ENCODE data around the gene ATP2A3. TPM values are rescaled to one million over a fixed set of nuclear protein-coding genes. Genes with fewer than 3 reads are reported as not detected.

ATP2A3 gene
- total RNA-seq, 2 donors from 2014 or later: 43.8 to 49.5 TPM

- DNase-seq: no peak
- no peak for ATAC-seq
- no peak overlapping the region for H3K4me3 ChIP-seq
- intact Hi-C loops (cut with DNase I): loop anchor here (10.0 kb wide), 1 partner anchor 73 kb away; no protein-coding TSS in a partner anchor
- no peaks in the 10 kb centered on the region for H3K27me3 ChIP-seq
- H3K4me1 ChIP-seq: peaks cover 19% of the 10 kb centered on the region
- TF ChIP-seq, protein P1, sequence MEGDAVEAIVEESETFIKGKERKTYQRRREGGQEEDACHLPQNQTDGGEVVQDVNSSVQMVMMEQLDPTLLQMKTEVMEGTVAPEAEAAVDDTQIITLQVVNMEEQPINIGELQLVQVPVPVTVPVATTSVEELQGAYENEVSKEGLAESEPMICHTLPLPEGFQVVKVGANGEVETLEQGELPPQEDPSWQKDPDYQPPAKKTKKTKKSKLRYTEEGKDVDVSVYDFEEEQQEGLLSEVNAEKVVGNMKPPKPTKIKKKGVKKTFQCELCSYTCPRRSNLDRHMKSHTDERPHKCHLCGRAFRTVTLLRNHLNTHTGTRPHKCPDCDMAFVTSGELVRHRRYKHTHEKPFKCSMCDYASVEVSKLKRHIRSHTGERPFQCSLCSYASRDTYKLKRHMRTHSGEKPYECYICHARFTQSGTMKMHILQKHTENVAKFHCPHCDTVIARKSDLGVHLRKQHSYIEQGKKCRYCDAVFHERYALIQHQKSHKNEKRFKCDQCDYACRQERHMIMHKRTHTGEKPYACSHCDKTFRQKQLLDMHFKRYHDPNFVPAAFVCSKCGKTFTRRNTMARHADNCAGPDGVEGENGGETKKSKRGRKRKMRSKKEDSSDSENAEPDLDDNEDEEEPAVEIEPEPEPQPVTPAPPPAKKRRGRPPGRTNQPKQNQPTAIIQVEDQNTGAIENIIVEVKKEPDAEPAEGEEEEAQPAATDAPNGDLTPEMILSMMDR (IDR thresholded peaks at IDR 0.05): no peak
- TF ChIP-seq POLR2A (IDR thresholded peaks at IDR 0.05): no peak
- 75 to 77% methylated on average over 6 of the region's 6 CpGs for WGBS, 2 donors
- no peak overlapping the region for H3K27ac ChIP-seq
- H3K36me3 ChIP-seq (replicated peaks in 1 of 2; ENCODE audit: insufficient read depth in 1 of 2, low read depth in 2 of 2): peaks cover 21 to 25% of the 10 kb centered on the region in 2 donors
- H3K9me3 ChIP-seq: no peaks in the 10 kb centered on the region
These were observed 43.8 kb upstream of the ATP2A3 start for GRCh38 chr17:4008082-4008435.

GRCh38 chr17:4007346-4008081 is 43.3 kb upstream of the ATP2A3 start:
- H3K9me3 ChIP-seq: no peaks in the 10 kb centered on the region
- no peak overlapping the region for H3K4me3 ChIP-seq
- no peak for ATAC-seq
- no peak for DNase-seq
- intact Hi-C loops (cut with DNase I): loop anchor here (10.0 kb wide), 1 partner anchor 73 kb away; no protein-coding TSS in a partner anchor
- TF ChIP-seq, protein P1 (IDR thresholded peaks at IDR 0.05): no peak
- no peak for TF ChIP-seq POLR2A (IDR thresholded peaks at IDR 0.05)
- peaks cover 20% of the 10 kb centered on the region for H3K4me1 ChIP-seq
- WGBS, 2 donors: 90 to 93% methylated on average over 18 to 27 of the region's 27 CpGs
- H3K27me3 ChIP-seq: no peaks in the 10 kb centered on the region
- H3K36me3 ChIP-seq (replicated peaks in 1 of 2; ENCODE audit: insufficient read depth in 1 of 2, low read depth in 2 of 2): peaks cover 21 to 24% of the 10 kb centered on the region in 2 donors
- H3K27ac ChIP-seq: no peak overlapping the region

- peaks cover 20% of the 10 kb centered on the region for H3K4me1 ChIP-seq
- intact Hi-C loops (cut with DNase I): loop anchor here (10.0 kb wide), 1 partner anchor 72 kb away; no protein-coding TSS in a partner anchor
These were observed 42.5 kb upstream of the ATP2A3 start for GRCh38 chr17:4006745-4007211.

GRCh38 chr17:4006165-4006589 is 41.9 kb upstream of the ATP2A3 start:
- Histone ChIP-seq H3K27me3 (no peaks in the 10 kb centered on the region), H3K27ac (no peak overlapping the region), H3K4me3 (no peak overlapping the region), H3K36me3 (replicated peaks in 1 of 2; ENCODE audit: insufficient read depth in 1 of 2, low read depth in 2 of 2) (peaks cover 14 to 22% of the 10 kb centered on the region in 2 donors), H3K9me3 (no peaks in the 10 kb centered on the region), H3K4me1 (peaks cover 20% of the 10 kb centered on the region)
- intact Hi-C loops (cut with DNase I): loop anchor here (10.0 kb wide), 1 partner anchor 71 kb away; no protein-coding TSS in a partner anchor
- TF ChIP-seq, protein P1 (IDR thresholded peaks at IDR 0.05): no peak
- no peak for TF ChIP-seq POLR2A (IDR thresholded peaks at IDR 0.05)
- no peak for ATAC-seq
- DNase-seq: no peak
- WGBS, 2 donors: 85 to 88% methylated on average over 11 to 12 of the region's 12 CpGs

More at GRCh38 chr17:4006745-4007211, 42.5 kb upstream of the ATP2A3 start:
- Histone ChIP-seq H3K9me3 (no peaks in the 10 kb centered on the region), H3K27me3 (no peaks in the 10 kb centered on the region), H3K36me3 (replicated peaks in 1 of 2; ENCODE audit: insufficient read depth in 1 of 2, low read depth in 2 of 2) (peaks cover 14 to 22% of the 10 kb centered on the region in 2 donors), H3K4me3 (no peak overlapping the region), H3K27ac (no peak overlapping the region)
- ATAC-seq (no peak), DNase-seq (no peak)
- 70 to 76% methylated on average over 5 to 8 of the region's 8 CpGs for WGBS, 2 donors
- TF ChIP-seq, protein P1 (IDR thresholded peaks at IDR 0.05): no peak
- TF ChIP-seq POLR2A (IDR thresholded peaks at IDR 0.05): no peak

Data from body of pancreas (tissue), 4 donors.